NCI-H1436 treated with DMSO at 0.1 percent for 48 hours (cell line): ENCODE data around the gene TNFRSF11A.

Source experiments
- DNase-seq: peaks from one replicate; lab custom pipeline; 2025; lab: John Stamatoyannopoulos, UW

Gene TNFRSF11A

GRCh38 chr18:62384610-62385097 lies 59.5 kb downstream of the TNFRSF11A start:
- no peak for DNase-seq

GRCh38 chr18:62386091-62386490 lies 61.0 kb downstream of the TNFRSF11A start:
- DNase-seq, result no peak

GRCh38 chr18:62386601-62387000 lies 61.5 kb downstream of the TNFRSF11A start:
- DNase-seq, result no peak

- DNase-seq, result no peak
Measured at GRCh38 chr18:62387257-62387656, 62.1 kb downstream of the TNFRSF11A start.

- DNase-seq, result no peak
Measured at GRCh38 chr18:62388855-62389760, 64.0 kb downstream of the TNFRSF11A start.

- no peak for DNase-seq
Measured at GRCh38 chr18:62389761-62390481, 64.8 kb downstream of the TNFRSF11A start.

GRCh38 chr18:62394006-62394763 lies 69.1 kb downstream of the TNFRSF11A start:
- DNase-seq, result no peak

GRCh38 chr18:62396381-62396780 lies 71.3 kb downstream of the TNFRSF11A start:
- no peak for DNase-seq

GRCh38 chr18:62396967-62397366 lies 71.9 kb downstream of the TNFRSF11A start:
- no peak for DNase-seq

- DNase-seq, result no peak
Measured at GRCh38 chr18:62398291-62398690, 73.2 kb downstream of the TNFRSF11A start.

- DNase-seq, result no peak
Measured at GRCh38 chr18:62399276-62399675, 74.2 kb downstream of the TNFRSF11A start.

- no peak for DNase-seq
Measured at GRCh38 chr18:62399781-62400308, 74.7 kb downstream of the TNFRSF11A start.

GRCh38 chr18:62400916-62401315 lies 75.8 kb downstream of the TNFRSF11A start:
- no peak for DNase-seq

- DNase-seq, result no peak
Measured at GRCh38 chr18:62402342-62402948, 77.3 kb downstream of the TNFRSF11A start.

- no peak for DNase-seq
Measured at GRCh38 chr18:62403120-62403519, 78.0 kb downstream of the TNFRSF11A start.

GRCh38 chr18:62404881-62405280 lies 79.8 kb downstream of the TNFRSF11A start:
- DNase-seq, result no peak

GRCh38 chr18:62407660-62408059 lies 82.5 kb downstream of the TNFRSF11A start:
- no peak for DNase-seq

- DNase-seq, result no peak
Measured at GRCh38 chr18:62409821-62410220, 84.7 kb downstream of the TNFRSF11A start.

GRCh38 chr18:62412231-62412979 lies 87.3 kb downstream of the TNFRSF11A start:
- no peak for DNase-seq

- DNase-seq, result no peak
Measured at GRCh38 chr18:62413206-62413605, 88.1 kb downstream of the TNFRSF11A start.

GRCh38 chr18:62418258-62418657 lies 93.1 kb downstream of the TNFRSF11A start:
- DNase-seq, result no peak
